Ascending aorta (tissue), 2 donors: ENCODE results near the gene HNRNPA1L2. TPM values are rescaled to one million over a fixed set of nuclear protein-coding genes. Genes with fewer than 3 reads are reported as not detected.

Experiments
- DNase-seq, 2 donors: peaks; one replicate each; pipeline ENCODE4 v3.0.0-alpha.2; 2019; ENCODE audit warnings: low spot score in 2 of 2
- H3K27ac ChIP-seq, 2 donors: fragments of 200-600 bp; sonication (generic); one replicate each; pipeline ENCODE4 v1.5.1; 2016 to 2017; ENCODE audit warnings: mild to moderate bottlenecking in 1 of 2
- H3K27me3 ChIP-seq: fragments of 200-600 bp; sonication (generic); one replicate; pipeline ENCODE4 v1.5.1; 2017
- H3K36me3 ChIP-seq, 2 donors: fragments of 200-600 bp; sonication (generic); one replicate each; pipeline ENCODE4 v1.5.1; 2016
- H3K4me1 ChIP-seq, 2 donors: fragments of 200-600 bp; sonication (generic); one replicate each; pipeline ENCODE4 v1.5.1; 2016 to 2017; ENCODE audit warnings: mild to moderate bottlenecking in 1 of 2
- H3K4me3 ChIP-seq, 2 donors: fragments of 200-600 bp; sonication (generic); one replicate each; pipeline ENCODE4 v1.5.1; 2016 to 2017; ENCODE audit warnings: mild to moderate bottlenecking in 1 of 2
- H3K9me3 ChIP-seq, 2 donors: fragments of 200-600 bp; sonication (generic); one replicate each; pipeline ENCODE4 v1.5.1; 2016
- intact Hi-C: fragments of 100-400 bp; cut with DNase I; formaldehyde crosslinking; loops from one replicate; pipeline ENCODE4 v1.15.1; 2023
- total RNA-seq: library from RNA; depleted of rRNA; stranded (reverse); fragments of >200 nt; gene quantifications from one replicate; pipeline ENCODE4 v1.1.0, GENCODE V29; 2016
- TF ChIP-seq, protein P1 (sequence below), 3 experiments: fragments of 200-600 bp in 2 of 3; fragments of 450-650 bp in 1 of 3; sonication (generic) in 2 of 3; IDR thresholded peaks; one replicate each; pipeline ENCODE4 v1.5.1; 2016 to 2019; ENCODE audit warnings: antibody characterized with exemption in 3 of 3, mild to moderate bottlenecking in 1 of 3, moderate library complexity in 1 of 3

The HNRNPA1L2 gene
- total RNA-seq, 1 donor from 2014 or later, result 0.32 TPM

DNA sequence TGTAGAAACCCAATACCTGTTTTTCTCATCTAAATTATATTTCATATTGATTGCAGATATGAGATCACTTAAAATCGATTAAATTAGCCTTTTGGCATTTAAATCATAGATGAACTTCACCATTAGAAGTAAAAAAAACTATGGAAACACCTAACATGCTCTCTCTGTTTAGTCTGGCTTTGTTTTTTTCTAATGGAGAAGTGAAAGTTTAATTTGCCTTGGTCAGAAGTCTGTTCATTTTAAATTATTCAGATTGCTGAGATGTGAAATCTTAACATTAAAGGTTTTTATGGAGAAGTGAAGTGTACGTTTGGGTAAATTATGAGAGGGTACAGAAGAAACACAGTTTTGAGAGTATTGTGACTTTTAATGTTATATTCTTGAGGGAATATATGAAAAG is 17.1 kb downstream of the HNRNPA1L2 start:
- H3K4me1 ChIP-seq, result peaks cover 0 to 7% of the 10 kb centered on the region in 2 donors
- no peaks in the 10 kb centered on the region for H3K9me3 ChIP-seq
- no peak overlapping the region for H3K27ac ChIP-seq
- no peaks in the 10 kb centered on the region for H3K27me3 ChIP-seq
- H3K36me3 ChIP-seq, result peaks cover 22 to 43% of the 10 kb centered on the region in 2 donors
- no peak for DNase-seq
- TF ChIP-seq, protein P1, sequence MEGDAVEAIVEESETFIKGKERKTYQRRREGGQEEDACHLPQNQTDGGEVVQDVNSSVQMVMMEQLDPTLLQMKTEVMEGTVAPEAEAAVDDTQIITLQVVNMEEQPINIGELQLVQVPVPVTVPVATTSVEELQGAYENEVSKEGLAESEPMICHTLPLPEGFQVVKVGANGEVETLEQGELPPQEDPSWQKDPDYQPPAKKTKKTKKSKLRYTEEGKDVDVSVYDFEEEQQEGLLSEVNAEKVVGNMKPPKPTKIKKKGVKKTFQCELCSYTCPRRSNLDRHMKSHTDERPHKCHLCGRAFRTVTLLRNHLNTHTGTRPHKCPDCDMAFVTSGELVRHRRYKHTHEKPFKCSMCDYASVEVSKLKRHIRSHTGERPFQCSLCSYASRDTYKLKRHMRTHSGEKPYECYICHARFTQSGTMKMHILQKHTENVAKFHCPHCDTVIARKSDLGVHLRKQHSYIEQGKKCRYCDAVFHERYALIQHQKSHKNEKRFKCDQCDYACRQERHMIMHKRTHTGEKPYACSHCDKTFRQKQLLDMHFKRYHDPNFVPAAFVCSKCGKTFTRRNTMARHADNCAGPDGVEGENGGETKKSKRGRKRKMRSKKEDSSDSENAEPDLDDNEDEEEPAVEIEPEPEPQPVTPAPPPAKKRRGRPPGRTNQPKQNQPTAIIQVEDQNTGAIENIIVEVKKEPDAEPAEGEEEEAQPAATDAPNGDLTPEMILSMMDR (IDR thresholded peaks at IDR 0.05), result no peak
- H3K4me3 ChIP-seq, result no peak overlapping the region
- intact Hi-C loops, result no loop called here

DNA sequence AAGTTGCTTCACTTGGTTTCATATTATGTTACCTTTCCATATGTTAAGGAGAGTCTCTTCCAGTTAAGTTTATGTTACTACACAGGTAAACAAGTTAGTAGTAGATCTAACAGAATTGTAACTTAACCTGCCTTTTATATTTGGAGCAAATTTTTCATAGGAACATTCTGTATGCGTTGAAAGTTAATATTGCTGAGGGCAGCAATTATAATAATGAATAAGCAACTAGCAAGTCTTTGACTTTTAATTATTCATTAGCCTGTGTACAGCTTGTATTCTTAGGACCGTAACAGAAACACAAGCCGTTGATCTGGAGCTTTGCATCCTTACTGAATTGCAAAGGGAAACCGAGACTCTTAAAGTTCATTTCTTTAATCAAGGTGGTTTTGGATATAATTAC is 22.0 kb downstream of the HNRNPA1L2 start:
- Histone ChIP-seq H3K4me1 (no peaks in the 10 kb centered on the region), H3K4me3 (no peak overlapping the region), H3K9me3 (no peaks in the 10 kb centered on the region), H3K36me3 (peaks cover 44 to 73% of the 10 kb centered on the region in 2 donors), H3K27me3 (no peaks in the 10 kb centered on the region), H3K27ac (no peak overlapping the region)
- no peak for DNase-seq
- TF ChIP-seq, protein P1 (IDR thresholded peaks at IDR 0.05), result no peak
- intact Hi-C loops, result no loop called here

DNA sequence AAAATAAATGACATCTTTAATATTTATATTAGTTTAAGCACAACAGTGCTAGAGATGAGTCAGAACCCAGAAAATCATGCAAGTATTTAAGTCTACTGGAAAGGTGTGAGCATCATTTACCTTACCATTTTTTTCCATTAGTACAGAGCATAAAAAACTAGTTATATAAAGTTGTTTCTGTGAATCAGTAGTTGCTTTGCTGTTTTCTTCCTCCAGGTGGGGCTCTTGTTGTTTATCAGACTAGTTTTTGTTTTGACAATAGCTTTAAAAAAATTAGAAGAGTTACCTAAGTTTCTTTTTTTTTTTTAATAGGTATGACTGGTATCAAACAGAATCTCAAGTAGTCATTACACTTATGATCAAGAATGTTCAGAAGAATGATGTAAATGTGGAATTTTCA is 23.1 kb downstream of the HNRNPA1L2 start:
- intact Hi-C loops, result no loop called here
- Histone ChIP-seq H3K4me1 (no peaks in the 10 kb centered on the region), H3K9me3 (no peaks in the 10 kb centered on the region), H3K36me3 (peaks cover 46 to 79% of the 10 kb centered on the region in 2 donors), H3K4me3 (no peak overlapping the region), H3K27me3 (no peaks in the 10 kb centered on the region), H3K27ac (no peak overlapping the region)
- no peak for DNase-seq
- TF ChIP-seq, protein P1 (IDR thresholded peaks at IDR 0.05), result no peak

DNA sequence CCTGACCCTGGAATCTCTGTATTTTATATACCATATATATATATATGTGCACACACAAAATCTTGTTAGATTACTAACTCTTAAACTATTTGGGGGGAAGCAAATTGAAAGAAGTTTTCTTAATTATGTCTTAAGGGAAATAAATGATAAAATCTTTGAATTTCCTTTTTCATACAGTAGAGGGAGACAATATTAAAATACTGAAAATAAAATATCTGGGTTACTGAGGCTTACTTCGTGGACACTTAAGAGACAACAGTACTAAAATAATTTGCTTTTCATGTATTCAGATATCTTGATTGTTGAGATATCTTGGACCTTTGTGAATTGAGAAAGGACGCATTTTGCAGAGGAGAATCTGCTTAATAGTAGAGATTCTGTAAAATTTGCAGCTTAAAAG is 27.4 kb downstream of the HNRNPA1L2 start:
- Histone ChIP-seq H3K27ac (no peak overlapping the region), H3K9me3 (no peaks in the 10 kb centered on the region), H3K36me3 (peaks cover 24 to 46% of the 10 kb centered on the region in 2 donors), H3K4me1 (no peaks in the 10 kb centered on the region), H3K27me3 (no peaks in the 10 kb centered on the region), H3K4me3 (no peak overlapping the region)
- DNase-seq, result no peak
- intact Hi-C loops, result no loop called here
- TF ChIP-seq, protein P1 (IDR thresholded peaks at IDR 0.05), result no peak

DNA sequence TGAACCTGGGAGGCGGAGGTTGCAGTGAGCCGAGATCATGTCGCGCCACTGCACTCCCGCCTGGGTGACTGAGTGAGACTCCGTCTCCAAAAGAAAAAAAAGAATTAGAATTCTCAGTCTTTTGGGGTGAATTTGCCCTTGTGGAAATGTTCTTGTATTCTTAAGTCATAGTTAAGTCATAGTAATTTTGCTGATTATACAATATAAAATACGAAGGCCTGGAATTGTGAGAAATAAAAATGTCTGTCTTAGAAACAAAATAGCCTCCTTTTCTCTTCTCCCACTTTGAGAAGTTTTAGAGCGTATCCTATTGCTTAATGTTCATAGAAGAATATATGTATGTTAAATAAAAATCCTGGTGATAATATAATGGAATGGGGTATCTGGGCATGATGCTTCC is 28.5 kb downstream of the HNRNPA1L2 start:
- TF ChIP-seq, protein P1 (IDR thresholded peaks at IDR 0.05), result no peak
- Histone ChIP-seq H3K36me3 (peaks cover 20 to 38% of the 10 kb centered on the region in 2 donors), H3K27me3 (no peaks in the 10 kb centered on the region), H3K9me3 (no peaks in the 10 kb centered on the region), H3K4me3 (no peak overlapping the region), H3K4me1 (no peaks in the 10 kb centered on the region), H3K27ac (no peak overlapping the region)
- DNase-seq, result no peak
- intact Hi-C loops, result no loop called here

DNA sequence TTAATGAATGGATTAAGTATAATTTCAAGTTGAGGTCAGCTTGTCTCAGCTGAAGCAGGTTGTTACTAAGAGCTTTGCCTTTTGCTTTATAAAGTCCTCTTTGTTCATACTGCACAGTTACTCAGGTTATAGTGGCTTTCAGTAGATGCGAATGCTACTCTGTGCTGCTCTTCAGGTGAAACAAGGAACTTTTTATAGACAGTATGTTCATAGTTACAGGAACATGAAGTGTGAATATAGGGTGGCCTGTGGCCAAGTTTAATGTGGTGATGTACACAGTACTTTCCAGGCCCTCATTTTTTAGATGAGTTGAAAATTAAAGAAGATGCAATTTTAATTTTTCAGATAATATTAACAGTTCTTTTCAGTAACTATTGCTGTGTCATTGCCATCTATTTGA is 31.2 kb downstream of the HNRNPA1L2 start:
- no peak for DNase-seq
- Histone ChIP-seq H3K27ac (no peak overlapping the region), H3K27me3 (no peaks in the 10 kb centered on the region), H3K36me3 (peaks cover 3 to 21% of the 10 kb centered on the region in 2 donors), H3K4me3 (no peak overlapping the region), H3K4me1 (no peaks in the 10 kb centered on the region), H3K9me3 (no peaks in the 10 kb centered on the region)
- intact Hi-C loops, result no loop called here
- TF ChIP-seq, protein P1 (IDR thresholded peaks at IDR 0.05), result no peak
